ENCODE results near the gene PCSK5.

PCSK5 gene

DNA sequence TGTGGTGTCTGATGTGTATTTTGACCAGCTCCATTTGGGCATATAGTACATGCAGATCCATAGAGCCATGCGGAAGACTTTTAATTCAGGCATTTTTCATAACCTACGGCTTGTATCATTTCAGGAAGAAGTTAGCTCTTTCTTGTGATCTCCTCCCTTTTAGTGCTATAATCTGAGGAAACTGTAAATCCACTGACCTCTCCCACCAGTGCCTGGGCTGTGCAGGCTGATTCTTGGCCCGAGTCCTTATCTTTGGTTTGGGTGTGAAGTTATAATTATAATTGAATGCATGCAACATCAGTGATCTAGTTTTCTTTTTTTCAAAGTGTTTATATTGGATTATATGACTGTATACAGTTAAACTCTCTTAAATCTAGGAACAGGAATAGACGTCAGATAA, 247.9 kb downstream of the PCSK5 start:
- DNase-seq (ENCODE audit: low spot score) = no peak

DNA sequence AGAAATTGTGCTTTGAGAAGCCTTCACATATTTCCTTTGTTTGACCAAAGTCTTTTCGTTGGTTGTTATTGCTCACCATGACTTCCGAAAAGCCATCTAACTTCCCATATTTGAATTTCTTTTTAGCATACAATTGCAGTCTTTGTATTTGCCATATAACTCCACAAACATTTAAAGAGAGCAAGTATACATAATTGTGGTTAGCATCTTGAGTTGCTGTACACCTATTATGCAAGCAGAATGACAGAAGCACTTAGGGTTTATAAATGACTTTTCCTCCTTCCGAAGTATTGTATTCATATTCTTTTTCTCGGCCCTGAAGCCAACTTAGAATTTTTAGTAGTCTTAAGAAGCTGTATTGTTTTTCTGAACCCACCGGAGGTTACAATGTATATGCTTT, 253.4 kb downstream of the PCSK5 start:
- no peak for DNase-seq (ENCODE audit: low spot score)

DNA sequence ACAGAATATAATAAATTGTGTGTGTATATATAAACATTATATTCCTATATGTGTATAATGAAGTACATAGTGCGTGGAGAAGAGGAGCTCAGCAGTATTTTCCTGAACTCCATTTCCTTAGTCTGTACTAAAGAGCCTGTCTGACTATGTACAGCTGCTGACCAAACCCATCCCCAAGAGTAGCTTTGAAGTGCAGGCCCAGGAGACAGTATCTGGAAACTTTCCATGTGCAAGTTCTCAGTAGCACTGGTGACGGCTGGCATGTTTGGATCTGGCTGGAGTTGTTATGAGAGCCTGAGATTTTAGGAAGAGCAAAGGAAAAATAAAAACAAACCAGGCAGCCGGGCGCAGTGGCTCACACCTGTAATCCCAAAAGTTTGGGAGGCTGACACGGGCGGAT, 259.5 kb downstream of the PCSK5 start:
- no peak for DNase-seq (ENCODE audit: low spot score)

DNA sequence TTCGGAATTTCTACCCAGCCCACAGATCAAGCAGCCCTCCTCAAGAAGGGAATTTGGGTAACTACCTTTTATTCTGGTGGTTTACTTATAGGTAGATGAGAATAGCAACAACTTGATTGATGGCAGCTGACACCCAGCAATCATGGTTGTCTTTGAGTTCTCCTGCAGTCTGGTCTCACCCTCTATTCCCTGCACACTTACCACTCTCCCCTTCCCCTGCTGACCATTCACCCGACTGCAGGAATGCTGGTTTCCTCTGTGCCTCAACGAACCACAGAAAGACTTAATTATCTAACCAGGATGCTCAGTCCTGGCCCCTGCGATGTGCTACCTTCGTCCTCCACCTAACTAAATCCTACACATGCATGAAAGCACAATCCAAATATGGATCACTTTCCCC, 260.8 kb downstream of the PCSK5 start:
- no peak for DNase-seq (ENCODE audit: low spot score)

- DNase-seq (ENCODE audit: low spot score) = no peak
Observed at GRCh38 chr9:76153339-76153738, 262.9 kb downstream of the PCSK5 start.

- no peak for DNase-seq (ENCODE audit: low spot score)
Observed at GRCh38 chr9:76153902-76154629, 263.6 kb downstream of the PCSK5 start.

- no peak for DNase-seq (ENCODE audit: low spot score)
Observed at GRCh38 chr9:76155361-76155760, 264.9 kb downstream of the PCSK5 start.

GRCh38 chr9:76158713-76159112, 268.2 kb downstream of the PCSK5 start:
- no peak for DNase-seq (ENCODE audit: low spot score)

- DNase-seq (ENCODE audit: low spot score) = no peak
Observed at GRCh38 chr9:76159293-76159926, 268.9 kb downstream of the PCSK5 start.

DNA sequence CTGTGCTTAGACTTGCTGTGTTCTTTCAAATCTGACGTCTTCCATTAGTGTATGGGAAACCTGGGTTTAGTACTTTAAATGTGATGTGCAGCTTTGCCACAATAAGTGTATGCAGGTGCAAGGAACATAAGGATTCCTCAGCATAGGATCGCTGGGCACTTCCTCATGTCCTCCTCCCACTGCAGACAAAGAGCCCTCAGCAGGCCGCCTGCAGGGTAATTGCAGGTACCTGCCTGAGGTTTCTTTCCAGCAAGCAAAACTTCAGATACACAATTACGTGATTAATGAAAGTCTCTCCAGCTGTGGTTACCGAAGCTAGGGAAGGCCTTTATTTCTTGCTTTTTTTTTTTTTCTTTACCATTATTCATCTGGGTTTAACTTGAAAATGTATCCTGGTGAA, 270.6 kb downstream of the PCSK5 start:
- no peak for DNase-seq (ENCODE audit: low spot score)

DNA sequence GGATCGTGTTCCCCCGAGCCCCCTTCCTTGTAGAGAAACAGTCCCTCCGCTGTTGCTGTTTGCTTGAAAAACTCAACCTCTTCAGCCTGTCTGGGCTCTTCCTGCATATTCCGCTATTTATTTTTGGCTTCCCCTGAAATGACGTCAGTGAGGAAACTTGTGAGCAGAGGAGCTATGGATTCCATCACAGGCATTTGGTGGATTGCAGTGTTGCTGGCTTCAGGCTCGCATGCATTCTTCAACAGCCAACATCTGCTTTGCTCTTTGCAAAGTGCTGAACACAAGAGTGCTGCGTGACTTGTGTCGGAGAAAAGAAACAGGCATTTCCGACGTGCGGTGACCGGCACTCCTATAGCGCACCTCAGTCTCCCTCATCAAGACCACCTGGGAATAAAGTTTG, 271.1 kb downstream of the PCSK5 start:
- no peak for DNase-seq (ENCODE audit: low spot score)

- no peak for DNase-seq (ENCODE audit: low spot score)
Observed at GRCh38 chr9:76162086-76162730, 271.7 kb downstream of the PCSK5 start.

GRCh38 chr9:76162751-76163500, 272.5 kb downstream of the PCSK5 start:
- DNase-seq (ENCODE audit: low spot score) = no peak

DNA sequence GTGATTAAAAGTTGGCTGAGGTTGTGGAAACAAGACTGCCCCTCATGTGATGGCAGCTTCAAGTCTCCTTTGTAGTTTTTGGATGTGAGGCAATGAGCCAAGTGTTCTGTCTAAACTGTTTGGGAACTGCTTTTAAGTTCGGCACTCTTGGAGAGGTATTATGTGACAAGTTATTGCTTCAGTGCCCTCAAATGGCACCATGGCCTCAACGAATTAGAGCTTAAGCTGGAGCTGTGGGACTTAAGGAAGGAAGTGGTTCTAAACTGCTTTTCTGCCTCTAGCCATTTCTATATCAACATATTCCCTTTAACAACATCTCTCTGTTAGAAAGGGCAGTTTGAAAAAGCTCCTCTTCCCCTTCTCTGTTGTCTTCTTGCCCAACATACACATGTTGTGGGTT, 276.1 kb downstream of the PCSK5 start:
- no peak for DNase-seq (ENCODE audit: low spot score)

- no peak for DNase-seq (ENCODE audit: low spot score)
Observed at GRCh38 chr9:76176171-76176570, 285.7 kb downstream of the PCSK5 start.

DNA sequence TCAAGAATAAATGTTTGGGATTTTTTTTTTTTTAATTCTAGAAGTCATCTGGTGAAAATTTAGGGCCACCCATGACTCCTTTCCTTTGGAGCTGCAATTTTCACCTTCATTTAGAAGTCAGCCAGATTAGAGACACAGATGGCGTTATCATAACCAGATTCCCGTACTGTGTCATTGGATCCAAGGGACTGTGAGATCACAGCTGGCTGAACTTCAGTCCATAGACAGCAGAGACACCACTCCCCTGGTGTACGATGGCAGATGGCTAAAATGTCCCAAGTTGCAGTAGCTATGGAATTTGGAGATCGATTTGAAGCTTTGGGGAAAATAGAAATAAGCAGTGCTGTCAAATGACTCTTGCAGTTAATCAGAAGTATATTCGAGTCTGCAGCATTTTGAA, 287.5 kb downstream of the PCSK5 start:
- no peak for DNase-seq (ENCODE audit: low spot score)

DNA sequence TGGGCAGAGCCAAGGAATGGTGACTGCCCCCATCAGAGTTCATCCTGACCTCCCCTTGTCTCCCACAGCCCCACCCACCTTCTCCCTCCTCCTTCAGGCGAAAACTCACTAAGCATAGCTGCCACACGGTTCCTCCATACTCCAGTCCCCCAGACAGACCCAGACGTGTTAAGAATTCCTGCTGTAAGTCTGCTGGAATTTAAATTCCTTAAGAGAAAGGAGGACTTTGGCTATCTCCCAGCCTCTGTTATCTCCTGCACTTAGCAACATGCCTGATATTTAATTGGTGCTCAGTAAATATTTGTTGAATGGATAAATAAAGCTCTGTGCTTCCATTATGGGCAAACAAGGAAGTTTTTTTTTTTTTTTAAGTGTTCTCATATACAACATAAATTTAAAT, 290.1 kb downstream of the PCSK5 start:
- DNase-seq (ENCODE audit: low spot score) = no peak

- DNase-seq (ENCODE audit: low spot score) = no peak
Observed at GRCh38 chr9:76181020-76181641, 290.7 kb downstream of the PCSK5 start.

DNA sequence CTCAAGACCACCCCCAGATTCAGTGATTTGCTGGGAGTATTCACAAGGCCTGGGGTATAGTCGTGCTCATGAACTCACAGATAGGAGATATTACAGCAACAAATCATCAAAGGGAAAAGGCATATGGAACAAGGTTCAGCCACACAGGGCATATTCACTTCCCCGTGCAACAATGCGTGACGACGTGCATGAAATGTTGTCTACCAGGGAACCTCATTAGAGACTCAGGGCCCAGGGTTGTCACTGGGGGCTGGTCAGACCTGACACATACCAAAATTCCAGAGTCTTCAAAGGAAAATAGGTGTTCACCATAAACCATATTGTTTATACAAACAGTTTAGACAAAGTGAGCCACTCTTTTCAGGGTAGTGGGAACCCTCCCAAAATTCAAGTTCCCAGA, 291.3 kb downstream of the PCSK5 start:
- no peak for DNase-seq (ENCODE audit: low spot score)

DNA sequence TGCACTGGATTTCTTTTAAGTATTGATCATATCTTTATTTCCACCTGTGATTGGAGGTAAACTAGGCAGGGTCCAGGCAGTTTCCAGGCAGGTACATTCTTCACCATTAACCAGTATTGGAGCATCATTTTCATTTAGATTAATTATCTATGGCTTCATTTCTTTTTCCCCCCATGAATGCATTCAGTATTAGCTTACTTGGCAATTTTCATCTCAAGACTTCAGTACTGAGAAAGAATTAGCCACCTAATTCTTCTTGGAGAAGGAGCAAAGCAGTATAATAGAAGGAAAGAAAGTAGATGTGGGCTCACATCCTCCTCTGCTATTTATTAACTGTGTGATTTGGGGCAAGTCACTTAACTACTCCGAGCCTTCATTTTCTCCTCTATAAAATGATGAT, 295.0 kb downstream of the PCSK5 start:
- no peak for DNase-seq (ENCODE audit: low spot score)

DNA sequence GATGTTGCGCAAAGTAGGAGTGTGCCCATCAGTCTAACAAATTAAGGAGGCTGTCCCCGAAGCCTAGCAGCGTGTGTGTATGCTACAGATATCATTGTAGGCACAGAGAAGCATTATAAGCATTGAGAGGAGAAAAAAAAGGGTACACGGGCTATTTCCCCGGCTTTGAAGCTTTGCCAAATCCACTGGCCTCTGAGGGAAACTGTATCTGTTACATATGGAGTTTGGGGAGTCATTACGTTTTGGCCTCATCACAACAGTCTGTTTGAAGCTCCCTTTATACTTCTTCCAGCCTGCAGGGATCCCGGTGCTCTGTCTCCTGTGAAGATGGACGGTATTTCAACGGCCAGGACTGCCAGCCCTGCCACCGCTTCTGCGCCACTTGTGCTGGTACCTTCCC, 297.8 kb downstream of the PCSK5 start:
- DNase-seq (ENCODE audit: low spot score) = no peak

- DNase-seq (ENCODE audit: low spot score) = no peak
Observed at GRCh38 chr9:76188905-76189304, 298.4 kb downstream of the PCSK5 start.

Measured in cerebellar cortex (tissue), 1 donor.